ENCODE results near the gene CAMK2D. TPM values are rescaled to one million over a fixed set of nuclear protein-coding genes. Genes with fewer than 3 reads are reported as not detected.
"Not testable (repeated sequence)": the region's sequence is repeated elsewhere in the genome, so short reads cannot be mapped to it uniquely, and the experiment has no call there.

The CAMK2D gene
- 69.2 TPM for polyA plus RNA-seq (2013, experiment 1 of 2; ENCODE audit: insufficient read length)
- 73.0 TPM for polyA plus RNA-seq (2013, experiment 2 of 2; ENCODE audit: insufficient read length)

GRCh38 chr4:113761620-113762185, at the start of gene CAMK2D:
CAMK2D (minus strand) TSS chr4:113761738; CDS start chr4:113761068, 670 bp downstream.
- peak; percentile 93 for DNase-seq

GRCh38 chr4:113810906-113811305, 49.4 kb upstream of the CAMK2D start:
- peak; percentile 66 for DNase-seq

- no peak for DNase-seq
These were observed 47.8 kb upstream of the CAMK2D start for GRCh38 chr4:113809311-113809710.

GRCh38 chr4:113806850-113807249, 45.3 kb upstream of the CAMK2D start:
- DNase-seq: no peak

- DNase-seq: no peak
These were observed 40.3 kb upstream of the CAMK2D start for GRCh38 chr4:113801882-113802281.

GRCh38 chr4:113796381-113796780, 34.8 kb upstream of the CAMK2D start:
- DNase-seq: not testable (repeated sequence)

- DNase-seq: no peak
These were observed 28.9 kb upstream of the CAMK2D start for GRCh38 chr4:113790478-113790877.

GRCh38 chr4:113788888-113789287, 27.4 kb upstream of the CAMK2D start:
- DNase-seq: no peak

- DNase-seq: no peak
These were observed 24.2 kb upstream of the CAMK2D start for GRCh38 chr4:113785781-113786180.

- DNase-seq: peak; percentile 96
These were observed 23.1 kb upstream of the CAMK2D start for GRCh38 chr4:113784497-113785250.

GRCh38 chr4:113783701-113784100, 22.2 kb upstream of the CAMK2D start:
- DNase-seq: no peak

GRCh38 chr4:113783289-113783688, 21.8 kb upstream of the CAMK2D start:
- DNase-seq: no peak

GRCh38 chr4:113781439-113782040, 20.0 kb upstream of the CAMK2D start:
- DNase-seq: peak; percentile 52

- DNase-seq: no peak
These were observed 15.1 kb upstream of the CAMK2D start for GRCh38 chr4:113776679-113777078.

- no peak for DNase-seq
These were observed 14.5 kb upstream of the CAMK2D start for GRCh38 chr4:113776016-113776415.

GRCh38 chr4:113773756-113774155, 12.2 kb upstream of the CAMK2D start:
- DNase-seq: no peak

GRCh38 chr4:113773014-113773413, 11.5 kb upstream of the CAMK2D start:
- no peak for DNase-seq

GRCh38 chr4:113772319-113772718, 10.8 kb upstream of the CAMK2D start:
- no peak for DNase-seq

GRCh38 chr4:113769744-113770143, 8.2 kb upstream of the CAMK2D start:
- DNase-seq: no peak

- no peak for DNase-seq
These were observed 7.4 kb upstream of the CAMK2D start for GRCh38 chr4:113768952-113769351.

- DNase-seq: no peak
These were observed 5.3 kb upstream of the CAMK2D start for GRCh38 chr4:113766882-113767281.

GRCh38 chr4:113764720-113765264, 3.3 kb upstream of the CAMK2D start:
- no peak for DNase-seq

GRCh38 chr4:113763923-113764322, 2.4 kb upstream of the CAMK2D start:
- DNase-seq: not testable (repeated sequence)

GRCh38 chr4:113763029-113763285, 1.4 kb upstream of the CAMK2D start:
- no peak for DNase-seq

All from fibroblast of skin of scalp (primary cell).